Upper lobe of left lung (tissue), 6 donors: ENCODE measurements around the gene VSIG10. TPM values are rescaled to one million over a fixed set of nuclear protein-coding genes. Genes with fewer than 3 reads are reported as not detected.

Experiments used
- ATAC-seq, 2 donors: fragments of 200-7000 bp; cut with Tn5 transposase; one replicate each; pipeline ENCODE4 v1.9.1; 2022; ENCODE audit warnings: mild to moderate bottlenecking in 2 of 2, moderate library complexity in 2 of 2; ENCODE audit not compliant: low FRiP score in 2 of 2
- DNase-seq, 2 donors: peaks; one replicate each; pipeline ENCODE4 v3.0.0-alpha.2; 2019 to 2020
- H3K27ac ChIP-seq, 4 donors: fragments of 200-600 bp; sonication (generic); one replicate each; pipeline ENCODE4 v1.5.1; 2016 to 2019
- H3K27me3 ChIP-seq, 4 donors: fragments of 200-600 bp; sonication (generic); one replicate each; pipeline ENCODE4 v1.5.1; 2017 to 2019
- H3K36me3 ChIP-seq, 4 donors: fragments of 200-600 bp; sonication (generic); one replicate each; pipeline ENCODE4 v1.5.1; 2016 to 2019
- H3K4me1 ChIP-seq, 4 donors: fragments of 200-600 bp; sonication (generic); one replicate each; pipeline ENCODE4 v1.5.1; 2018 to 2019
- H3K4me3 ChIP-seq, 4 donors: fragments of 200-600 bp; sonication (generic); one replicate each; pipeline ENCODE4 v1.5.1; 2017 to 2019; ENCODE audit warnings: mild to moderate bottlenecking in 2 of 4, moderate library complexity in 1 of 4
- H3K9me3 ChIP-seq, 4 donors: fragments of 200-600 bp; sonication (generic); one replicate each; pipeline ENCODE4 v1.5.1; 2018 to 2019
- CTCF ChIP-seq, 6 experiments: fragments of 450-650 bp in 4 of 6; fragments of 200-600 bp in 2 of 6; sonication (generic) in 2 of 6; IDR thresholded peaks; one replicate each; pipeline ENCODE4 v1.5.1; 2016 to 2019; ENCODE audit warnings: antibody characterized with exemption in 6 of 6
- EP300 ChIP-seq, 4 donors: sonication (generic); formaldehyde crosslinking; IDR thresholded peaks; one replicate each; pipeline ENCODE4 v1.5.1; 2017; ENCODE audit warnings: antibody characterized with exemption in 4 of 4, control low read depth in 2 of 4
- POLR2A ChIP-seq, 4 donors: fragments of 450-650 bp; IDR thresholded peaks; one replicate each; pipeline ENCODE4 v1.5.1; 2016 to 2017; ENCODE audit warnings: antibody characterized with exemption in 4 of 4, mild to moderate bottlenecking in 2 of 4
- POLR2AphosphoS5 ChIP-seq, 2 donors: sonication (generic); formaldehyde crosslinking; IDR thresholded peaks; one replicate each; pipeline ENCODE4 v1.5.1; 2017; ENCODE audit warnings: antibody characterized with exemption in 2 of 2
- WGBS, 2 donors: methylation state at CpG; one replicate each; pipeline ENCODE4 v1.1.5; 2017 to 2018; 5-methylcytosine and 5-hydroxymethylcytosine counted together
- total RNA-seq, 6 donors: library from RNA; depleted of rRNA in 4 of 6; stranded (reverse); fragments of >200 nt in 4 of 6; gene quantifications; one replicate each; pipeline versions ENCODE4 v1.1.0 to v1.2.1, GENCODE V29; 2016 to 2021
- donor health status: DM: no; HTN: no; CAD: no; lungs with moderate emphysema.
- donor health status: DM: no; HTN: yes; CAD: no; lungs with severe emphysema.

The VSIG10 gene
- total RNA-seq, 6 donors from 2014 or later: 44.1 to 157 (median 72.8) TPM

GRCh38 chr12:118126119-118126757 is 22.4 kb upstream of the VSIG10 start:
- 71 to 76% methylated on average over 8 to 13 of the region's 13 CpGs for WGBS, 2 donors
- TF ChIP-seq POLR2AphosphoS5 (IDR thresholded peaks at IDR 0.05): no peak
- TF ChIP-seq CTCF (IDR thresholded peaks at IDR 0.05): no peak
- TF ChIP-seq POLR2A (IDR thresholded peaks at IDR 0.05): no peak
- TF ChIP-seq EP300 (IDR thresholded peaks at IDR 0.05): no peak
- no peaks in the 10 kb centered on the region for H3K36me3 ChIP-seq
- H3K27ac ChIP-seq: peak overlapping the region in 1 of 4 donors; percentile 61
- H3K27me3 ChIP-seq: no peaks in the 10 kb centered on the region
- H3K9me3 ChIP-seq: no peaks in the 10 kb centered on the region
- H3K4me3 ChIP-seq: no peak overlapping the region
- H3K4me1 ChIP-seq: peaks cover 0 to 10% (median 3%) of the 10 kb centered on the region in 4 donors
- DNase-seq (peak; percentile 72 to 91), ATAC-seq (peak in 1 of 2 donors; percentile 67)

- no peak for ATAC-seq
- TF ChIP-seq CTCF (IDR thresholded peaks at IDR 0.05): no peak
- no peak for TF ChIP-seq POLR2AphosphoS5 (IDR thresholded peaks at IDR 0.05)
- no peak for TF ChIP-seq POLR2A (IDR thresholded peaks at IDR 0.05)
These were observed 21.9 kb upstream of the VSIG10 start for GRCh38 chr12:118125743-118126118.

GRCh38 chr12:118124333-118124874 is 20.6 kb upstream of the VSIG10 start:
- Histone ChIP-seq H3K4me1 (peaks cover 7 to 18% (median 13%) of the 10 kb centered on the region in 4 donors), H3K27me3 (no peaks in the 10 kb centered on the region), H3K9me3 (no peaks in the 10 kb centered on the region), H3K36me3 (no peaks in the 10 kb centered on the region), H3K4me3 (no peak overlapping the region), H3K27ac (no peak overlapping the region)
- TF ChIP-seq POLR2AphosphoS5 (IDR thresholded peaks at IDR 0.05) (no peak), EP300 (IDR thresholded peaks at IDR 0.05) (no peak), POLR2A (IDR thresholded peaks at IDR 0.05) (no peak), CTCF (IDR thresholded peaks at IDR 0.05) (no peak)
- DNase-seq (no peak), ATAC-seq (no peak)
- 96% methylated on average over 5 of the region's 5 CpGs for WGBS, 2 donors

More at GRCh38 chr12:118125743-118126118, 21.9 kb upstream of the VSIG10 start:
- Histone ChIP-seq H3K4me1 (peaks cover 5 to 15% (median 8%) of the 10 kb centered on the region in 4 donors), H3K27ac (peak overlapping the region in 1 of 4 donors; percentile 61), H3K4me3 (no peak overlapping the region), H3K36me3 (no peaks in the 10 kb centered on the region), H3K9me3 (no peaks in the 10 kb centered on the region), H3K27me3 (no peaks in the 10 kb centered on the region)
- no peak for DNase-seq
- 94 to 96% methylated on average over 4 of the region's 4 CpGs for WGBS, 2 donors

GRCh38 chr12:118122264-118122663 is 18.5 kb upstream of the VSIG10 start:
- H3K36me3 ChIP-seq: no peaks in the 10 kb centered on the region
- no peak for TF ChIP-seq POLR2AphosphoS5 (IDR thresholded peaks at IDR 0.05)
- no peak for TF ChIP-seq POLR2A (IDR thresholded peaks at IDR 0.05)
- no peak for TF ChIP-seq CTCF (IDR thresholded peaks at IDR 0.05)
- TF ChIP-seq EP300 (IDR thresholded peaks at IDR 0.05): no peak
- no peaks in the 10 kb centered on the region for H3K27me3 ChIP-seq
- no peak overlapping the region for H3K4me3 ChIP-seq
- 92 to 95% methylated on average over 6 of the region's 6 CpGs for WGBS, 2 donors
- ATAC-seq (no peak), DNase-seq (no peak)
- no peak overlapping the region for H3K27ac ChIP-seq
- peaks cover 7 to 18% (median 13%) of the 10 kb centered on the region in 4 donors for H3K4me1 ChIP-seq
- H3K9me3 ChIP-seq: no peaks in the 10 kb centered on the region
